GM12878 (cell line): ENCODE measurements around the gene PPP5C. TPM values are rescaled to one million over a fixed set of nuclear protein-coding genes. Genes with fewer than 3 reads are reported as not detected.

ENCODE experiments used
- ATAC-seq: fragments of 200-7000 bp; cut with Tn5 transposase; 3 replicates; pipeline ENCODE4 v1.9.1; 2020; ENCODE audit warnings: mild to moderate bottlenecking, moderate library complexity
- BruUV-seq: library from RNA; stranded (reverse); fragments of 400-500 nt; replicated peaks from 2 replicates; lab custom pipeline; 2021; lab: Mats Ljungman, UMichigan
- CTCF ChIA-PET: fragments of 300-600 bp; sonication (Branson Sonifier 250); formaldehyde crosslinking; extraction: SDS; loops from one replicate; lab custom pipeline; 2021; ENCODE audit warnings: inconsistent platforms; lab: Yijun Ruan, JAX
- POLR2A ChIA-PET: fragments of 350-600 bp; formaldehyde crosslinking; extraction: SDS; loops from one replicate; lab custom pipeline; 2021; ENCODE audit warnings: inconsistent platforms; lab: Charles Lee
- RAD21 ChIA-PET: fragments of 300-600 bp; sonication (Branson Sonifier 250); formaldehyde crosslinking; loops from one replicate; lab custom pipeline; 2023; ENCODE audit warnings: antibody characterized with exemption; ENCODE audit not compliant: unreplicated experiment; lab: Charles Lee
- SMC1A ChIA-PET: fragments of 300-600 bp; sonication (Branson Sonifier 250); formaldehyde crosslinking; loops from one replicate; lab custom pipeline; 2023; ENCODE audit not compliant: unreplicated experiment, uncharacterized antibody; lab: Charles Lee
- DNase-seq: peaks from one replicate; pipeline ENCODE4 v3.0.0-alpha.2; 2011; ENCODE audit warnings: low read depth, low spot score
- FAIRE-seq: peaks from 3 replicates; lab custom pipeline; 2011; peaks lifted over from hg19 to GRCh38; lab: Jason Lieb, UNC
- H2AFZ ChIP-seq: 2 replicates; pipeline ENCODE4 v1.6.0; 2011; ENCODE audit warnings: low read depth, low read length, control low read depth; ENCODE audit not compliant: control insufficient read depth
- H3K27ac ChIP-seq: 2 replicates; pipeline ENCODE4 v1.5.1; 2011; ENCODE audit warnings: control low read depth; ENCODE audit not compliant: control insufficient read depth, insufficient read depth
- H3K27me3 ChIP-seq, 2 experiments: replicated peaks in 1 of 2; 2 replicates each; pipeline versions ENCODE4 v1.6.0 to v1.6.1; 2011; ENCODE audit warnings: low read length in 1 of 2; ENCODE audit not compliant: control insufficient read depth in 2 of 2, insufficient read depth in 2 of 2
- H3K36me3 ChIP-seq, 2 experiments: 2 replicates each; pipeline ENCODE4 v1.5.1; 2011; ENCODE audit warnings: low read length in 1 of 2; ENCODE audit not compliant: control insufficient read depth in 2 of 2, insufficient read depth in 2 of 2
- H3K4me1 ChIP-seq: 2 replicates; pipeline ENCODE4 v1.6.1; 2011; ENCODE audit warnings: mild to moderate bottlenecking, low read length, moderate library complexity, mixed read lengths; ENCODE audit not compliant: control insufficient read depth, insufficient read depth
- H3K4me2 ChIP-seq: 2 replicates; pipeline ENCODE4 v1.6.0; 2011; ENCODE audit warnings: control low read depth; ENCODE audit not compliant: control insufficient read depth, insufficient read depth
- H3K4me3 ChIP-seq: fragments of 200-600 bp; sonication (generic); 2 replicates; pipeline ENCODE4 v1.5.1; 2016
- H3K79me2 ChIP-seq: 2 replicates; pipeline ENCODE4 v1.6.0; 2011; ENCODE audit warnings: low read length; ENCODE audit not compliant: control insufficient read depth, insufficient read depth
- H3K9ac ChIP-seq: 2 replicates; pipeline ENCODE4 v1.8.0; 2011; ENCODE audit warnings: low read length, control low read depth, mixed read lengths; ENCODE audit not compliant: control insufficient read depth, insufficient read depth
- H3K9me3 ChIP-seq: replicated peaks from 3 replicates; pipeline ENCODE4 v1.5.1; 2011; ENCODE audit warnings: mild to moderate bottlenecking, low read length; ENCODE audit not compliant: control insufficient read depth, insufficient read depth
- H4K20me1 ChIP-seq: 2 replicates; pipeline ENCODE4 v1.6.0; 2011; ENCODE audit not compliant: control insufficient read depth, insufficient read depth
- ATF3 ChIP-seq: IDR thresholded peaks from 2 replicates; pipeline ENCODE4 v1.6.1; 2011; ENCODE audit warnings: low read depth, mild to moderate bottlenecking, low read length, moderate library complexity, borderline replicate concordance; ENCODE audit errors: extremely low read depth
- ATF7 ChIP-seq: fragments of 450-650 bp; IDR thresholded peaks from 2 replicates; pipeline ENCODE4 v1.6.1; 2016; ENCODE audit warnings: low read depth, mild to moderate bottlenecking
- EED ChIP-seq: sonication (generic); IDR thresholded peaks from 2 replicates; pipeline ENCODE4 v1.6.1; 2016; ENCODE audit warnings: antibody characterized with exemption, low read depth
- EZH2 ChIP-seq: IDR thresholded peaks from 2 replicates; pipeline ENCODE4 v1.6.1; 2012; ENCODE audit warnings: low read depth, mild to moderate bottlenecking, control low read depth, inconsistent platforms, low read length, borderline replicate concordance; ENCODE audit not compliant: control insufficient read depth
- GABPA ChIP-seq: IDR thresholded peaks from 2 replicates; pipeline ENCODE4 v1.6.1; 2014; ENCODE audit warnings: antibody characterized with exemption, low read depth, mild to moderate bottlenecking, inconsistent platforms
- IRF3 ChIP-seq: fragments of 450-650 bp; IDR thresholded peaks from 2 replicates; pipeline ENCODE4 v1.6.1; 2014; ENCODE audit warnings: mild to moderate bottlenecking
- PAX5 ChIP-seq: IDR thresholded peaks from 2 replicates; pipeline ENCODE4 v1.6.1; 2011; ENCODE audit warnings: low read depth, low read length, borderline replicate concordance
- POLR2A ChIP-seq: IDR thresholded peaks from 2 replicates; pipeline ENCODE4 v1.6.1; 2011; ENCODE audit warnings: low read depth, mild to moderate bottlenecking, low read length
- PRDM15 ChIP-seq: fragments of 450-650 bp; formaldehyde crosslinking; IDR thresholded peaks from 2 replicates; pipeline ENCODE4 v1.4.0; 2020; ENCODE audit warnings: mild to moderate bottlenecking, moderate library complexity
- TARDBP ChIP-seq: IDR thresholded peaks from 2 replicates; pipeline ENCODE4 v1.6.1; 2016; ENCODE audit warnings: borderline replicate concordance
- WGBS: methylation state at CpG from one replicate; pipeline ENCODE4 v1.1.6; 2016; ENCODE audit warnings: low lambda C conversion rate; ENCODE audit not compliant: insufficient replicate concordance, insufficient coverage; ENCODE audit errors: missing lambda C conversion rate; 5-methylcytosine and 5-hydroxymethylcytosine counted together
- in situ Hi-C: fragments of 300-500 bp; cut with MboI; formaldehyde crosslinking; loops from 9 replicates; pipeline ENCODE4 v1.14.3; 2018; ENCODE audit warnings: mixed read lengths
- intact Hi-C: fragments of 100-400 bp; cut with micrococcal nuclease; formaldehyde crosslinking; loops from one replicate; pipeline ENCODE4 v1.14.2; 2022; ENCODE audit not compliant: unreplicated experiment
- polyA plus RNA-seq, 11 experiments: library from polyadenylated mRNA; depleted of rRNA in 4 of 11; unstranded in 6 of 11; stranded (reverse) in 5 of 11; fragments of >200 nt; fragmentation: Nextera tagmentation in 4 of 11; fragmentation: Illumina TruSeq in 1 of 11; extraction: Ambion mirVana in 4 of 11; extraction: Trizol in 1 of 11; gene quantifications; 1 replicate in 1 of 11; 2 replicates in 10 of 11; pipeline versions ENCODE4 v1.2.1 to v1.2.3, GENCODE V29; 2011 to 2016; ENCODE audit warnings: inconsistent platforms in 2 of 11, missing spikeins in 2 of 11, low read depth in 1 of 11
- total RNA-seq, 4 experiments: library from RNA; depleted of rRNA in 3 of 4; stranded (reverse); fragments of >200 nt in 3 of 4; fragmentation: Illumina TruSeq in 1 of 4; extraction: Trizol in 1 of 4; gene quantifications; 2 replicates each; pipeline versions ENCODE4 v1.2.1 to v1.2.3, GENCODE V29; 2013 to 2021
- TF ChIP-seq, protein P1 (sequence below): fragments of 450-650 bp; IDR thresholded peaks from 2 replicates; pipeline ENCODE4 v1.6.1; 2016; ENCODE audit warnings: mild to moderate bottlenecking, moderate library complexity, borderline replicate concordance

Gene PPP5C
- total and polyA plus RNA-seq, 10 of the 15 experiments (the other 5 are each of a cell fraction or from before 2014, with no cell fraction given), result 1.1 to 154 (median 94.5) TPM

DNA sequence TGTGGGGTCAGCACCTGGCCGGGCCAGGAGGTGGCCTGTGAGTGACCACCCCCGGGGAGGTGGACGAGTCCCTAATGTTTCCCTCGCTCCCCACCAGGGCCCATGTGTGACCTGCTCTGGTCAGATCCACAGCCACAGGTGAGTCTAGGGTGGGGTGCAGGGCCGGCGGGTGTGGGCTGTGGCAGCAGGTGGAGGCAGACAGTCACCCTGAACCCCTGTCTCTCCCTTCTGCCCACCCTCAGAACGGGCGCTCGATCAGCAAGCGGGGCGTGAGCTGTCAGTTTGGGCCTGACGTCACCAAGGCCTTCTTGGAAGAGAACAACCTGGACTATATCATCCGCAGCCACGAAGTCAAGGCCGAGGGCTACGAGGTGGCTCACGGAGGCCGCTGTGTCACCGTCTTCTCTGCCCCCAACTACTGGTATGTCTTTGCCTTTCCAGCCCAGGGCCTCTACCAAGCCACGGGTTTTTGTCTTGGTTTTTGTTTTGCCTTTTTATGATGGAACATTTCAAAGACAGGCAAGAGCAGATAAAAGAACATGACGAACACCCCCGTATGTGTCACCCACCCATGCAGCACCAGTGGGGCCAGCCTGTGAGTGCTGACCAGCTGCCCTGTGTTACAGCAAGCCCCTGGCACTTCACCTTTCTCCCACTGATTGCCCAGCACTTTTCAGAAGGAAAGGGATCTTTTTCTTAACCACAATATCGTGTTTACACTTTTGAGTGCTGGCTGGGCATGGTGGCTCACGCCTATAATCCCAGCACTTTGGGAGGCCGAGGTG, 41.6 kb downstream of the PPP5C start:
- Histone ChIP-seq H4K20me1 (no peaks in the 10 kb centered on the region), H3K4me2 (no peak overlapping the region), H3K4me3 (no peak overlapping the region), H3K9ac (no peak overlapping the region), H3K36me3 (peaks cover 34 to 52% of the 10 kb centered on the region in 2 experiments), H2AFZ (no peak overlapping the region), H3K27ac (no peak overlapping the region), H3K4me1 (no peaks in the 10 kb centered on the region), H3K79me2 (no peaks in the 10 kb centered on the region), H3K27me3 (no peaks in the 10 kb centered on the region), H3K9me3 (no peaks in the 10 kb centered on the region)
- no TSS peak for BruUV-seq
- FAIRE-seq, result no peak
- DNase-seq, result no peak
- ChIA-PET SMC1A (no interaction called here), RAD21 (no interaction called here), POLR2A (interaction anchor here (0.6 kb wide), 1 partner anchor 537 kb away, joined by 5 read pairs; no protein-coding TSS in a partner anchor), CTCF (no interaction called here)
- in situ Hi-C loops (no loop called here), intact Hi-C loops (no loop called here)
- no peak for ATAC-seq
- WGBS, result 97% methylated on average over 25 of the region's 25 CpGs
- TF ChIP-seq PRDM15 (no peak), EED (no peak), ATF3 (no peak), GABPA (no peak), EZH2 (no peak), PAX5 (no peak), ATF7 (no peak), TARDBP (no peak), POLR2A (no peak; the same call in 1 of the 2 replicates), IRF3 (no peak)
- TF ChIP-seq, protein P1, sequence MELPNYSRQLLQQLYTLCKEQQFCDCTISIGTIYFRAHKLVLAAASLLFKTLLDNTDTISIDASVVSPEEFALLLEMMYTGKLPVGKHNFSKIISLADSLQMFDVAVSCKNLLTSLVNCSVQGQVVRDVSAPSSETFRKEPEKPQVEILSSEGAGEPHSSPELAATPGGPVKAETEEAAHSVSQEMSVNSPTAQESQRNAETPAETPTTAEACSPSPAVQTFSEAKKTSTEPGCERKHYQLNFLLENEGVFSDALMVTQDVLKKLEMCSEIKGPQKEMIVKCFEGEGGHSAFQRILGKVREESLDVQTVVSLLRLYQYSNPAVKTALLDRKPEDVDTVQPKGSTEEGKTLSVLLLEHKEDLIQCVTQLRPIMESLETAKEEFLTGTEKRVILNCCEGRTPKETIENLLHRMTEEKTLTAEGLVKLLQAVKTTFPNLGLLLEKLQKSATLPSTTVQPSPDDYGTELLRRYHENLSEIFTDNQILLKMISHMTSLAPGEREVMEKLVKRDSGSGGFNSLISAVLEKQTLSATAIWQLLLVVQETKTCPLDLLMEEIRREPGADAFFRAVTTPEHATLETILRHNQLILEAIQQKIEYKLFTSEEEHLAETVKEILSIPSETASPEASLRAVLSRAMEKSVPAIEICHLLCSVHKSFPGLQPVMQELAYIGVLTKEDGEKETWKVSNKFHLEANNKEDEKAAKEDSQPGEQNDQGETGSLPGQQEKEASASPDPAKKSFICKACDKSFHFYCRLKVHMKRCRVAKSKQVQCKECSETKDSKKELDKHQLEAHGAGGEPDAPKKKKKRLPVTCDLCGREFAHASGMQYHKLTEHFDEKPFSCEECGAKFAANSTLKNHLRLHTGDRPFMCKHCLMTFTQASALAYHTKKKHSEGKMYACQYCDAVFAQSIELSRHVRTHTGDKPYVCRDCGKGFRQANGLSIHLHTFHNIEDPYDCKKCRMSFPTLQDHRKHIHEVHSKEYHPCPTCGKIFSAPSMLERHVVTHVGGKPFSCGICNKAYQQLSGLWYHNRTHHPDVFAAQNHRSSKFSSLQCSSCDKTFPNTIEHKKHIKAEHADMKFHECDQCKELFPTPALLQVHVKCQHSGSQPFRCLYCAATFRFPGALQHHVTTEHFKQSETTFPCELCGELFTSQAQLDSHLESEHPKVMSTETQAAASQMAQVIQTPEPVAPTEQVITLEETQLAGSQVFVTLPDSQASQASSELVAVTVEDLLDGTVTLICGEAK, result no peak
